Hematopoietic multipotent progenitor cell (in vitro differentiated cells): ENCODE measurements around the gene PEAK1. TPM values are rescaled to one million over a fixed set of nuclear protein-coding genes. Genes with fewer than 3 reads are reported as not detected.

Experiments
- DNase-seq, 3 donors: peaks; one replicate each; pipeline ENCODE4 v3.0.0-alpha.2; 2011 to 2015; ENCODE audit warnings: low read depth in 2 of 3, low spot score in 2 of 3
- total RNA-seq: library from RNA; depleted of rRNA; stranded (reverse); fragments of >200 nt; gene quantifications from one replicate; pipeline ENCODE4 v1.2.3, GENCODE V29; 2012

PEAK1 gene
- total RNA-seq, 1 donor = 13.7 TPM

- no peak for DNase-seq
Observed at GRCh38 chr15:77369168-77369567, 50.7 kb downstream of the PEAK1 start.

GRCh38 chr15:77367631-77368030 is 52.3 kb downstream of the PEAK1 start:
- DNase-seq = no peak

- DNase-seq = no peak
Observed at GRCh38 chr15:77361456-77361855, 58.4 kb downstream of the PEAK1 start.

GRCh38 chr15:77358545-77359240 is 61.2 kb downstream of the PEAK1 start:
- no peak for DNase-seq

GRCh38 chr15:77356305-77356704 is 63.6 kb downstream of the PEAK1 start:
- no peak for DNase-seq

GRCh38 chr15:77355321-77355720 is 64.6 kb downstream of the PEAK1 start:
- DNase-seq = no peak

GRCh38 chr15:77354063-77354462 is 65.8 kb downstream of the PEAK1 start:
- DNase-seq = no peak

GRCh38 chr15:77352887-77353286 is 67.0 kb downstream of the PEAK1 start:
- DNase-seq = no peak

- DNase-seq = no peak
Observed at GRCh38 chr15:77350792-77351191, 69.1 kb downstream of the PEAK1 start.

- DNase-seq = no peak
Observed at GRCh38 chr15:77349666-77350065, 70.2 kb downstream of the PEAK1 start.

- no peak for DNase-seq
Observed at GRCh38 chr15:77348511-77348910, 71.4 kb downstream of the PEAK1 start.

GRCh38 chr15:77347197-77347596 is 72.7 kb downstream of the PEAK1 start:
- no peak for DNase-seq

GRCh38 chr15:77346245-77347036 is 73.5 kb downstream of the PEAK1 start:
- DNase-seq = no peak

- DNase-seq = no peak
Observed at GRCh38 chr15:77342807-77343206, 77.1 kb downstream of the PEAK1 start.

GRCh38 chr15:77340245-77340644 is 79.7 kb downstream of the PEAK1 start:
- no peak for DNase-seq

- no peak for DNase-seq
Observed at GRCh38 chr15:77336006-77336405, 83.9 kb downstream of the PEAK1 start.

GRCh38 chr15:77335298-77335697 is 84.6 kb downstream of the PEAK1 start:
- DNase-seq = peak in 1 of 3 donors; percentile 8

- peak in 1 of 3 donors; percentile 10 for DNase-seq
Observed at GRCh38 chr15:77333166-77333565, 86.7 kb downstream of the PEAK1 start.

GRCh38 chr15:77329202-77329601 is 90.7 kb downstream of the PEAK1 start:
- DNase-seq = no peak

GRCh38 chr15:77327844-77328529 is 91.9 kb downstream of the PEAK1 start:
- DNase-seq = no peak

- DNase-seq = no peak
Observed at GRCh38 chr15:77327168-77327567, 92.7 kb downstream of the PEAK1 start.

- no peak for DNase-seq
Observed at GRCh38 chr15:77326366-77326765, 93.5 kb downstream of the PEAK1 start.
